GM12878 (cell line): ENCODE measurements around the gene REEP3. TPM values are rescaled to one million over a fixed set of nuclear protein-coding genes. Genes with fewer than 3 reads are reported as not detected.

ENCODE experiments used
- ATAC-seq: fragments of 200-7000 bp; cut with Tn5 transposase; 3 replicates; pipeline ENCODE4 v1.9.1; 2020; ENCODE audit warnings: mild to moderate bottlenecking, moderate library complexity
- BruUV-seq: library from RNA; stranded (reverse); fragments of 400-500 nt; replicated peaks from 2 replicates; lab custom pipeline; 2021; lab: Mats Ljungman, UMichigan
- CTCF ChIA-PET: fragments of 300-600 bp; sonication (Branson Sonifier 250); formaldehyde crosslinking; extraction: SDS; loops from one replicate; lab custom pipeline; 2021; ENCODE audit warnings: inconsistent platforms; lab: Yijun Ruan, JAX
- POLR2A ChIA-PET: fragments of 350-600 bp; formaldehyde crosslinking; extraction: SDS; loops from one replicate; lab custom pipeline; 2021; ENCODE audit warnings: inconsistent platforms; lab: Charles Lee
- RAD21 ChIA-PET: fragments of 300-600 bp; sonication (Branson Sonifier 250); formaldehyde crosslinking; loops from one replicate; lab custom pipeline; 2023; ENCODE audit warnings: antibody characterized with exemption; ENCODE audit not compliant: unreplicated experiment; lab: Charles Lee
- SMC1A ChIA-PET: fragments of 300-600 bp; sonication (Branson Sonifier 250); formaldehyde crosslinking; loops from one replicate; lab custom pipeline; 2023; ENCODE audit not compliant: unreplicated experiment, uncharacterized antibody; lab: Charles Lee
- DNase-seq: peaks from one replicate; pipeline ENCODE4 v3.0.0-alpha.2; 2011; ENCODE audit warnings: low read depth, low spot score
- FAIRE-seq: peaks from 3 replicates; lab custom pipeline; 2011; peaks lifted over from hg19 to GRCh38; lab: Jason Lieb, UNC
- H2AFZ ChIP-seq: 2 replicates; pipeline ENCODE4 v1.6.0; 2011; ENCODE audit warnings: low read depth, low read length, control low read depth; ENCODE audit not compliant: control insufficient read depth
- H3K27ac ChIP-seq: 2 replicates; pipeline ENCODE4 v1.5.1; 2011; ENCODE audit warnings: control low read depth; ENCODE audit not compliant: control insufficient read depth, insufficient read depth
- H3K27me3 ChIP-seq, 2 experiments: replicated peaks in 1 of 2; 2 replicates each; pipeline versions ENCODE4 v1.6.0 to v1.6.1; 2011; ENCODE audit warnings: low read length in 1 of 2; ENCODE audit not compliant: control insufficient read depth in 2 of 2, insufficient read depth in 2 of 2
- H3K36me3 ChIP-seq, 2 experiments: 2 replicates each; pipeline ENCODE4 v1.5.1; 2011; ENCODE audit warnings: low read length in 1 of 2; ENCODE audit not compliant: control insufficient read depth in 2 of 2, insufficient read depth in 2 of 2
- H3K4me1 ChIP-seq: 2 replicates; pipeline ENCODE4 v1.6.1; 2011; ENCODE audit warnings: mild to moderate bottlenecking, low read length, moderate library complexity, mixed read lengths; ENCODE audit not compliant: control insufficient read depth, insufficient read depth
- H3K4me2 ChIP-seq: 2 replicates; pipeline ENCODE4 v1.6.0; 2011; ENCODE audit warnings: control low read depth; ENCODE audit not compliant: control insufficient read depth, insufficient read depth
- H3K4me3 ChIP-seq: fragments of 200-600 bp; sonication (generic); 2 replicates; pipeline ENCODE4 v1.5.1; 2016
- H3K79me2 ChIP-seq: 2 replicates; pipeline ENCODE4 v1.6.0; 2011; ENCODE audit warnings: low read length; ENCODE audit not compliant: control insufficient read depth, insufficient read depth
- H3K9ac ChIP-seq: 2 replicates; pipeline ENCODE4 v1.8.0; 2011; ENCODE audit warnings: low read length, control low read depth, mixed read lengths; ENCODE audit not compliant: control insufficient read depth, insufficient read depth
- H3K9me3 ChIP-seq: replicated peaks from 3 replicates; pipeline ENCODE4 v1.5.1; 2011; ENCODE audit warnings: mild to moderate bottlenecking, low read length; ENCODE audit not compliant: control insufficient read depth, insufficient read depth
- H4K20me1 ChIP-seq: 2 replicates; pipeline ENCODE4 v1.6.0; 2011; ENCODE audit not compliant: control insufficient read depth, insufficient read depth
- BMI1 ChIP-seq: fragments of 450-650 bp; IDR thresholded peaks from 2 replicates; pipeline ENCODE4 v1.6.1; 2016; ENCODE audit warnings: mild to moderate bottlenecking, moderate library complexity, borderline replicate concordance
- CEBPB ChIP-seq, 2 experiments: fragments of 150-350 bp in 1 of 2; IDR thresholded peaks; 2 replicates each; pipeline ENCODE4 v1.6.1; 2012 to 2014; ENCODE audit warnings: low read depth in 2 of 2, low read length in 2 of 2, borderline replicate concordance in 1 of 2, inconsistent platforms in 1 of 2
- JUNB ChIP-seq: IDR thresholded peaks from 2 replicates; pipeline ENCODE4 v1.6.1; 2016; ENCODE audit warnings: antibody characterized with exemption, mild to moderate bottlenecking
- POLR2A ChIP-seq: IDR thresholded peaks from 2 replicates; pipeline ENCODE4 v1.6.1; 2011; ENCODE audit warnings: low read depth, mild to moderate bottlenecking, low read length
- POLR2AphosphoS5 ChIP-seq: IDR thresholded peaks from 2 replicates; pipeline ENCODE4 v1.6.1; 2011; ENCODE audit warnings: mild to moderate bottlenecking, low read length, inconsistent platforms
- POU2F2 ChIP-seq: IDR thresholded peaks from 3 replicates; pipeline ENCODE4 v1.6.1; 2011; ENCODE audit warnings: low read depth, mild to moderate bottlenecking, low read length, borderline replicate concordance
- RFX5 ChIP-seq: IDR thresholded peaks from 2 replicates; pipeline ENCODE4 v1.6.1; 2011; ENCODE audit warnings: low read depth, low read length, improper control_type of control experiment
- WRNIP1 ChIP-seq: IDR thresholded peaks from 2 replicates; pipeline ENCODE4 v1.6.1; 2011; ENCODE audit warnings: low read depth, low read length, improper control_type of control experiment, borderline replicate concordance
- YY1 ChIP-seq: IDR thresholded peaks from 2 replicates; pipeline ENCODE4 v1.6.1; 2011; ENCODE audit warnings: low read depth, mild to moderate bottlenecking, low read length
- in situ Hi-C: fragments of 300-500 bp; cut with MboI; formaldehyde crosslinking; loops from 9 replicates; pipeline ENCODE4 v1.14.3; 2018; ENCODE audit warnings: mixed read lengths
- intact Hi-C: fragments of 100-400 bp; cut with micrococcal nuclease; formaldehyde crosslinking; loops from one replicate; pipeline ENCODE4 v1.14.2; 2022; ENCODE audit not compliant: unreplicated experiment
- polyA plus RNA-seq, 11 experiments: library from polyadenylated mRNA; depleted of rRNA in 4 of 11; unstranded in 6 of 11; stranded (reverse) in 5 of 11; fragments of >200 nt; fragmentation: Nextera tagmentation in 4 of 11; fragmentation: Illumina TruSeq in 1 of 11; extraction: Ambion mirVana in 4 of 11; extraction: Trizol in 1 of 11; gene quantifications; 1 replicate in 1 of 11; 2 replicates in 10 of 11; pipeline versions ENCODE4 v1.2.1 to v1.2.3, GENCODE V29; 2011 to 2016; ENCODE audit warnings: inconsistent platforms in 2 of 11, missing spikeins in 2 of 11, low read depth in 1 of 11
- total RNA-seq, 4 experiments: library from RNA; depleted of rRNA in 3 of 4; stranded (reverse); fragments of >200 nt in 3 of 4; fragmentation: Illumina TruSeq in 1 of 4; extraction: Trizol in 1 of 4; gene quantifications; 2 replicates each; pipeline versions ENCODE4 v1.2.1 to v1.2.3, GENCODE V29; 2013 to 2021
- TF ChIP-seq, protein P1 (sequence below): IDR thresholded peaks from 2 replicates; pipeline ENCODE4 v1.6.1; 2011; ENCODE audit warnings: borderline replicate concordance, low read depth, mild to moderate bottlenecking, moderate library complexity, low read length; ENCODE audit not compliant: insufficient read depth, poor library complexity, severe bottlenecking
- TF ChIP-seq, protein P2 (sequence below): IDR thresholded peaks from 2 replicates; pipeline ENCODE4 v1.6.1; 2011; ENCODE audit warnings: low read depth, low read length, improper control_type of control experiment, borderline replicate concordance

REEP3 gene
- total and polyA plus RNA-seq, 10 of the 15 experiments (the other 5 are each of a cell fraction or from before 2014, with no cell fraction given), result 4.9 to 25.9 (median 16.2) TPM

DNA sequence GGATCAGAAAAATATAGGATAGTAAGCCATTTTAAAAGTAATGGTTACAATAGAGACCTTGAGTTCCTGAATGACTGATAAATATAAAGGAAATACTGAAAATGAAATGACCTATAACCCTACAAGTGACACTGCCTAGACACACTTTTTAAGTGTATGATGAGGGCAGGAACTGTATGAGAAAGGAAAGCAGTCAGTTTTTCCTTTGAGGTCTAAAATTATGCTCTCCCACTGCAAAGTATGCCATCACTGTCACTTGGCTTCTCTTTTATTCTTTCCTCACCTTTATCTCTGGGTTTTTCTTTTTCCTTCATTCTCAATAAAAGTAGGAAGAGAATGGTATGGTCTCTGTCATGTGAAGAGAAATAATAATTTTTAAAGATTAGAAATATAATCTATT lies 13.5 kb downstream of the REEP3 start:
- H3K4me3 ChIP-seq, result no peak overlapping the region
- ChIA-PET CTCF (no interaction called here), POLR2A (interaction anchor here (0.7 kb wide), 1 partner anchor 17 kb away, joined by 3 read pairs; no protein-coding TSS in a partner anchor), SMC1A (interaction anchor here (1.0 kb wide), 1 partner anchor 70 kb away, joined by 3 read pairs; no protein-coding TSS in a partner anchor)
- H3K27me3 ChIP-seq, result no peaks in the 10 kb centered on the region
- no peak overlapping the region for H3K27ac ChIP-seq
- intact Hi-C loops (loop anchor here (10.0 kb wide), 1 partner anchor 190 kb away; no protein-coding TSS in a partner anchor), in situ Hi-C loops (no loop called here)
- DNase-seq (no peak), ATAC-seq (no peak)
- no peak overlapping the region for H3K9ac ChIP-seq
- no peaks in the 10 kb centered on the region for H4K20me1 ChIP-seq
- no peaks in the 10 kb centered on the region; the same call in 2 of the 3 replicates for H3K9me3 ChIP-seq
- BruUV-seq, result no TSS peak
- no peak overlapping the region for H2AFZ ChIP-seq
- no peak for TF ChIP-seq POU2F2
- TF ChIP-seq CEBPB (IDR thresholded peaks at IDR 0.05; ENCODE audit: borderline replicate concordance in 1 of 2, low read depth in 2 of 2, low read length in 2 of 2), result no peak
- no peak for TF ChIP-seq BMI1
- TF ChIP-seq POLR2AphosphoS5, result no peak
- TF ChIP-seq, protein P1, sequence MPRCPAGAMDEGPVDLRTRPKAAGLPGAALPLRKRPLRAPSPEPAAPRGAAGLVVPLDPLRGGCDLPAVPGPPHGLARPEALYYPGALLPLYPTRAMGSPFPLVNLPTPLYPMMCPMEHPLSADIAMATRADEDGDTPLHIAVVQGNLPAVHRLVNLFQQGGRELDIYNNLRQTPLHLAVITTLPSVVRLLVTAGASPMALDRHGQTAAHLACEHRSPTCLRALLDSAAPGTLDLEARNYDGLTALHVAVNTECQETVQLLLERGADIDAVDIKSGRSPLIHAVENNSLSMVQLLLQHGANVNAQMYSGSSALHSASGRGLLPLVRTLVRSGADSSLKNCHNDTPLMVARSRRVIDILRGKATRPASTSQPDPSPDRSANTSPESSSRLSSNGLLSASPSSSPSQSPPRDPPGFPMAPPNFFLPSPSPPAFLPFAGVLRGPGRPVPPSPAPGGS, result no peak
- TF ChIP-seq, protein P2, sequence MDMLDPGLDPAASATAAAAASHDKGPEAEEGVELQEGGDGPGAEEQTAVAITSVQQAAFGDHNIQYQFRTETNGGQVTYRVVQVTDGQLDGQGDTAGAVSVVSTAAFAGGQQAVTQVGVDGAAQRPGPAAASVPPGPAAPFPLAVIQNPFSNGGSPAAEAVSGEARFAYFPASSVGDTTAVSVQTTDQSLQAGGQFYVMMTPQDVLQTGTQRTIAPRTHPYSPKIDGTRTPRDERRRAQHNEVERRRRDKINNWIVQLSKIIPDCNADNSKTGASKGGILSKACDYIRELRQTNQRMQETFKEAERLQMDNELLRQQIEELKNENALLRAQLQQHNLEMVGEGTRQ, result no peak
- no peak for TF ChIP-seq YY1
- TF ChIP-seq WRNIP1, result no peak
- no peak for TF ChIP-seq POLR2A
- TF ChIP-seq RFX5, result no peak
- TF ChIP-seq JUNB, result no peak
- TF ChIP-seq, all 136 proteins: peak for 0
- H3K36me3 ChIP-seq, result no peaks in the 10 kb centered on the region
- H3K79me2 ChIP-seq, result peaks cover 4% of the 10 kb centered on the region
- FAIRE-seq, result no peak
- H3K4me2 ChIP-seq, result no peak overlapping the region
- H3K4me1 ChIP-seq, result no peaks in the 10 kb centered on the region
- RAD21 ChIA-PET, result interaction anchor here (1.6 kb wide), 1 partner anchor 11 kb away, joined by 5 read pairs; no protein-coding TSS in a partner anchor
